ENCODE results near the gene PAK4. TPM values are rescaled to one million over a fixed set of nuclear protein-coding genes. Genes with fewer than 3 reads are reported as not detected.

PAK4 gene
- total RNA-seq, 1 experiment from 2014 or later = 90.1 TPM

- RAD21 ChIA-PET (ENCODE audit: low non-redundant PET in 1 of 2, low total read pairs in 2 of 2, uncharacterized antibody in 2 of 2, unreplicated experiment in 2 of 2) = no interaction called here
- Histone ChIP-seq H3K27ac (ENCODE audit: low read depth, low read length) (no peak overlapping the region), H3K27me3 (ENCODE audit: insufficient read depth, low read length) (no peaks in the 10 kb centered on the region), H4K20me1 (ENCODE audit: insufficient read depth) (no peaks in the 10 kb centered on the region), H3K79me2 (ENCODE audit: insufficient read depth, low read length) (peaks cover 98% of the 10 kb centered on the region), H3K36me3 (ENCODE audit: control insufficient read depth in 1 of 2, insufficient read depth in 2 of 2, low read length in 2 of 2) (no peaks in the 10 kb centered on the region), H3K9me3 (ENCODE audit: control insufficient read depth in 1 of 2, insufficient read depth in 1 of 2, low read depth in 1 of 2, low read length in 2 of 2) (no peaks in the 10 kb centered on the region), H3K4me2 (ENCODE audit: low read length) (no peak overlapping the region; the same call in 1 of the 2 replicates), H2AFZ (ENCODE audit: low read depth, low read length, poor library complexity, severe bottlenecking) (no peak overlapping the region), H3K4me1 (ENCODE audit: control insufficient read depth in 1 of 2, insufficient read depth in 2 of 2, low read length in 2 of 2) (peaks cover 11 to 18% of the 10 kb centered on the region in 2 experiments), H3K9me2 (ENCODE audit: insufficient read depth) (no peaks in the 10 kb centered on the region), H3K9ac (ENCODE audit: low read length) (no peak overlapping the region), H3K4me3 (replicated peaks in 1 of 2; ENCODE audit: low read depth in 1 of 2, low read length in 2 of 2) (no peak overlapping the region)
- DNase-seq (ENCODE audit: low read depth, low spot score) (no peak), ATAC-seq (no peak)
- BruUV-seq (replicated peaks) = no TSS peak
- POLR2A ChIA-PET = no interaction called here
- TF ChIP-seq CEBPB (IDR thresholded peaks at IDR 0.05; ENCODE audit: low read depth) (no peak), POLR2AphosphoS5 (IDR thresholded peaks at IDR 0.05; ENCODE audit: low read depth, low read length) (no peak), ZFX (IDR thresholded peaks at IDR 0.05) (no peak), REST (IDR thresholded peaks at IDR 0.05; ENCODE audit: low read depth) (no peak), EZH2phosphoT487 (IDR thresholded peaks at IDR 0.05; ENCODE audit: borderline replicate concordance) (no peak), CBX3 (IDR thresholded peaks at IDR 0.05; ENCODE audit: low read depth) (no peak), JUND (IDR thresholded peaks at IDR 0.05) (no peak), EGR1 (IDR thresholded peaks at IDR 0.05; ENCODE audit: low read depth) (no peak), EZH2 (IDR thresholded peaks at IDR 0.05) (no peak), SRF (IDR thresholded peaks at IDR 0.05; ENCODE audit: low read depth) (no peak), RAD21 (IDR thresholded peaks at IDR 0.05; ENCODE audit: low read depth) (no peak), SIN3A (IDR thresholded peaks at IDR 0.05; ENCODE audit: low read depth) (no peak), ATF3 (IDR thresholded peaks at IDR 0.05) (no peak), SP1 (IDR thresholded peaks at IDR 0.05; ENCODE audit: low read depth) (no peak), ZBTB33 (IDR thresholded peaks at IDR 0.05; ENCODE audit: extremely low read depth, insufficient replicate concordance, low read length) (no peak), TCF7L2 (IDR thresholded peaks at IDR 0.05; ENCODE audit: borderline replicate concordance, extremely low read depth, insufficient read depth, insufficient read length) (no peak), ZNF274 (IDR thresholded peaks at IDR 0.05; ENCODE audit: low read depth, low read length) (no peak)
- CTCF ChIA-PET = no interaction called here
- intact Hi-C loops (cut with micrococcal nuclease) = no loop called here
These were observed 11.5 kb downstream of the PAK4 start for GRCh38 chr19:39137131-39137530.
